Muscle of leg (tissue), 11 donors: ENCODE data around the gene CEP170B. TPM values are rescaled to one million over a fixed set of nuclear protein-coding genes. Genes with fewer than 3 reads are reported as not detected.

Experiments
- DNase-seq: peaks from one replicate; pipeline ENCODE4 v3.0.0; 2013
- H3K27ac ChIP-seq: one replicate; pipeline ENCODE4 v1.5.1; 2013; ENCODE audit warnings: mild to moderate bottlenecking, low read length, control low read depth
- H3K27me3 ChIP-seq: one replicate; pipeline ENCODE4 v1.6.1; 2013; ENCODE audit warnings: low read length; ENCODE audit not compliant: control insufficient read depth, insufficient read depth
- H3K36me3 ChIP-seq: one replicate; pipeline ENCODE4 v1.6.1; 2013; ENCODE audit warnings: low read length; ENCODE audit not compliant: control insufficient read depth, insufficient read depth
- H3K4me1 ChIP-seq: one replicate; pipeline ENCODE4 v1.6.1; 2013; ENCODE audit warnings: low read length; ENCODE audit not compliant: control insufficient read depth, insufficient read depth
- H3K4me3 ChIP-seq: one replicate; pipeline ENCODE4 v1.5.1; 2013; ENCODE audit warnings: low read length, control low read depth
- H3K9me3 ChIP-seq: replicated peaks from 2 replicates; pipeline ENCODE4 v1.6.1; 2013; ENCODE audit warnings: low read depth, low read length; ENCODE audit not compliant: control insufficient read depth
- WGBS: methylation state at CpG from one replicate; pipeline ENCODE4 v1.1.5; 2013; ENCODE audit warnings: missing lambda C conversion rate; ENCODE audit not compliant: insufficient coverage; 5-methylcytosine and 5-hydroxymethylcytosine counted together
- polyA plus RNA-seq, 8 donors: library from polyadenylated mRNA; unstranded; fragments of 120-200 nt; gene quantifications; one replicate each; pipeline versions ENCODE4 v1.2.1 to v1.2.3, GENCODE V29; 2013; ENCODE audit warnings: inconsistent platforms in 1 of 8, low replicate concordance in 1 of 8; ENCODE audit not compliant: insufficient read length in 8 of 8, insufficient read depth in 1 of 8
- total RNA-seq: library from RNA; stranded (reverse); fragments of 120-200 nt; gene quantifications from one replicate; pipeline ENCODE4 v1.2.4, GENCODE V29; 2013

Gene CEP170B
- total and polyA plus RNA-seq, 9 donors: 1.6 to 5.1 (median 2.6) TPM

GRCh38 chr14:104859900-104860299 lies 5.2 kb upstream of the CEP170B start:
- no peak overlapping the region for H3K4me3 ChIP-seq
- WGBS: 97% methylated on average over 4 of the region's 4 CpGs
- H3K4me1 ChIP-seq: peaks cover 8% of the 10 kb centered on the region
- H3K36me3 ChIP-seq: no peaks in the 10 kb centered on the region
- H3K9me3 ChIP-seq: no peaks in the 10 kb centered on the region
- no peak for DNase-seq
- H3K27ac ChIP-seq: no peak overlapping the region
- H3K27me3 ChIP-seq: peaks cover 28% of the 10 kb centered on the region

GRCh38 chr14:104860414-104860813 lies 4.7 kb upstream of the CEP170B start:
- peaks cover 28% of the 10 kb centered on the region for H3K27me3 ChIP-seq
- no peak overlapping the region for H3K4me3 ChIP-seq
- no peak overlapping the region for H3K27ac ChIP-seq
- H3K4me1 ChIP-seq: peaks cover 8% of the 10 kb centered on the region
- DNase-seq: no peak
- H3K36me3 ChIP-seq: no peaks in the 10 kb centered on the region
- no peaks in the 10 kb centered on the region for H3K9me3 ChIP-seq

GRCh38 chr14:104863131-104863862 lies 1.8 kb upstream of the CEP170B start:
- Histone ChIP-seq H3K4me1 (peaks cover 16% of the 10 kb centered on the region), H3K27ac (no peak overlapping the region), H3K4me3 (no peak overlapping the region), H3K27me3 (peaks cover 46% of the 10 kb centered on the region), H3K36me3 (no peaks in the 10 kb centered on the region), H3K9me3 (no peaks in the 10 kb centered on the region)
- DNase-seq: peak; percentile 3
- 67% methylated on average over 12 of the region's 13 CpGs for WGBS

GRCh38 chr14:104863923-104864266 lies 1.2 kb upstream of the CEP170B start:
- peaks cover 48% of the 10 kb centered on the region for H3K27me3 ChIP-seq
- DNase-seq: peak; percentile 5
- H3K4me1 ChIP-seq: peaks cover 16% of the 10 kb centered on the region
- H3K36me3 ChIP-seq: no peaks in the 10 kb centered on the region
- WGBS: 1% methylated on average over 13 of the region's 13 CpGs
- no peak overlapping the region for H3K4me3 ChIP-seq
- no peaks in the 10 kb centered on the region for H3K9me3 ChIP-seq
- H3K27ac ChIP-seq: no peak overlapping the region

GRCh38 chr14:104864267-104865080 lies 594 bp upstream of the CEP170B start:
- H3K4me3 ChIP-seq: no peak overlapping the region
- H3K4me1 ChIP-seq: peaks cover 16% of the 10 kb centered on the region
- no peaks in the 10 kb centered on the region for H3K36me3 ChIP-seq
- H3K9me3 ChIP-seq: no peaks in the 10 kb centered on the region
- WGBS: 0% methylated on average over 69 of the region's 70 CpGs
- H3K27me3 ChIP-seq: peaks cover 48% of the 10 kb centered on the region
- peak; percentile 30 for DNase-seq
- H3K27ac ChIP-seq: no peak overlapping the region

GRCh38 chr14:104865631-104866441 lies 768 bp downstream of the CEP170B start:
- peak overlapping the region; percentile 42 for H3K4me3 ChIP-seq
- no peaks in the 10 kb centered on the region for H3K36me3 ChIP-seq
- H3K9me3 ChIP-seq: no peaks in the 10 kb centered on the region
- DNase-seq: peak; percentile 70
- H3K27me3 ChIP-seq: peaks cover 48% of the 10 kb centered on the region
- H3K4me1 ChIP-seq: peaks cover 20% of the 10 kb centered on the region
- no peak overlapping the region for H3K27ac ChIP-seq
- WGBS: 3% methylated on average over 65 of the region's 68 CpGs

GRCh38 chr14:104866451-104867370 lies 1.6 kb downstream of the CEP170B start:
- peaks cover 20% of the 10 kb centered on the region for H3K4me1 ChIP-seq
- peak overlapping the region; percentile 42 for H3K4me3 ChIP-seq
- peak; percentile 3 for DNase-seq
- no peaks in the 10 kb centered on the region for H3K9me3 ChIP-seq
- H3K27ac ChIP-seq: no peak overlapping the region
- no peaks in the 10 kb centered on the region for H3K36me3 ChIP-seq
- 88% methylated on average over 10 of the region's 12 CpGs for WGBS
- peaks cover 45% of the 10 kb centered on the region for H3K27me3 ChIP-seq

- DNase-seq: no peak
- Histone ChIP-seq H3K27me3 (peaks cover 44% of the 10 kb centered on the region), H3K9me3 (no peaks in the 10 kb centered on the region), H3K36me3 (no peaks in the 10 kb centered on the region), H3K4me3 (no peak overlapping the region), H3K27ac (no peak overlapping the region), H3K4me1 (peaks cover 26% of the 10 kb centered on the region)
- WGBS: 85% methylated on average over 3 of the region's 6 CpGs
Observed at GRCh38 chr14:104867371-104868059, 2.4 kb downstream of the CEP170B start.

GRCh38 chr14:104868060-104868740 lies 3.1 kb downstream of the CEP170B start:
- no peak overlapping the region for H3K4me3 ChIP-seq
- H3K27me3 ChIP-seq: peaks cover 41% of the 10 kb centered on the region
- no peaks in the 10 kb centered on the region for H3K36me3 ChIP-seq
- H3K9me3 ChIP-seq: no peaks in the 10 kb centered on the region
- peaks cover 32% of the 10 kb centered on the region for H3K4me1 ChIP-seq
- 86% methylated on average over 18 of the region's 23 CpGs for WGBS
- no peak for DNase-seq
- H3K27ac ChIP-seq: no peak overlapping the region
